ENCODE results near the gene DOK5.
"Not testable (repeated sequence)": the region's sequence is repeated elsewhere in the genome, so short reads cannot be mapped to it uniquely, and the experiment has no call there.

DOK5 gene

DNA sequence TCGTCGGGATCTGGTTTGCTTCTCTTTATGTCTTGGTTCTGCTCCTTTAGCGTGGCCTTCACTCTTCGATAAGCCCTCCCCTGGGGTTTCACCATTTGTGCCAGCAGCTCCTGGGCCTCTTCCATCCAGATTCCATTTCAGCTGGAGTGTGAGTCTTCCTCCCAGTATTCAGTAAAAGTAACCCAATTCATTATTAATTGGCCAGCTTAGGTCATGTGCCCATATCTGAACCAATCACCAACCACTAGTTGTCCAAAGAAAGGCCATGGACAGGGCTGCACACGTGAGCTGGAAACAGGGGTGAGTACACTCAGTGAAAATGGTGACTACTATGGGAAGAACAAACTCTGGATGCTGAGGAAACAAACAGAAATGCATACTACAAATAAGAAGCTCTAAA is 2.8 kb upstream of the DOK5 start:
- no peak for DNase-seq (ENCODE audit: low spot score)

DNA sequence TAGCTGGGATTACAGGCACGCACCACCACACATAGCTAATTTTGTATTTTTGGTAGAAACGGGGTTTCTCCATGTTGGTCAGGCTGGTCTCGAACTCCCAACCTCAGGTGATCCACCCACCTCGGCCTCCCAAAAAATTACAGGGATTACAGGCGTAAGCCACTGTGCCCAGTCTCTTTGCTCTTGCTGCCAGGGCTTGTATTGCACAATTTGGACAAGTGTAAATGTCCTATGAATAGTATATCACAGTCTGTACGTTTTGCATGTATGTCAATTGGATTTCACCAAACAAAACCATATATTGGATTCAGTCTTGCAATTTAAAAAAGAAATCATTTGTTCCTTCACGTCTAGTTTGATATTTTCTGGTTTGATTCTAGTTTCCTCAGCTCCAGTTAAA is 2.1 kb upstream of the DOK5 start:
- no peak for DNase-seq (ENCODE audit: low spot score)

- DNase-seq (ENCODE audit: low spot score), result no peak
Observed at GRCh38 chr20:54474046-54474445, 1.3 kb upstream of the DOK5 start.

DNA sequence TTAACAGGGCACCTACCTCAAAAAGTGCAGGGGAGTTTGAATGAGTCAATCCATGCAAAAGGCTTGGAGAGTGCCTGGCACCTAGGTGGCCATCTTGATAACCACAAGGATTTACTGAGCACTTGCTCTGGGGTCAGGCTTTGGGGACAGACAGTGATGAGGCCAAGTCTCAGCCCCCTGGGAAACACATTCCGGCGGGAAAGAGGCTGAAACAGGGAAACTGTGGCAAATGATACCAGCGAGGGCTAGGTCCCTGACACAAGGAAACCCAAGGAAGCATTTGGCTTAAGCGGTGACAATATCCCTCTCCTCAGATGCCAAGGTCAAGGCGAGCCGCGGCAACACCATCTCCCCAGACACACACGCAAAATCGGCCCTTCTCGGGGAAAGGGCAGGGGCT is 527 bp upstream of the DOK5 start:
- no peak for DNase-seq (ENCODE audit: low spot score)

DNA sequence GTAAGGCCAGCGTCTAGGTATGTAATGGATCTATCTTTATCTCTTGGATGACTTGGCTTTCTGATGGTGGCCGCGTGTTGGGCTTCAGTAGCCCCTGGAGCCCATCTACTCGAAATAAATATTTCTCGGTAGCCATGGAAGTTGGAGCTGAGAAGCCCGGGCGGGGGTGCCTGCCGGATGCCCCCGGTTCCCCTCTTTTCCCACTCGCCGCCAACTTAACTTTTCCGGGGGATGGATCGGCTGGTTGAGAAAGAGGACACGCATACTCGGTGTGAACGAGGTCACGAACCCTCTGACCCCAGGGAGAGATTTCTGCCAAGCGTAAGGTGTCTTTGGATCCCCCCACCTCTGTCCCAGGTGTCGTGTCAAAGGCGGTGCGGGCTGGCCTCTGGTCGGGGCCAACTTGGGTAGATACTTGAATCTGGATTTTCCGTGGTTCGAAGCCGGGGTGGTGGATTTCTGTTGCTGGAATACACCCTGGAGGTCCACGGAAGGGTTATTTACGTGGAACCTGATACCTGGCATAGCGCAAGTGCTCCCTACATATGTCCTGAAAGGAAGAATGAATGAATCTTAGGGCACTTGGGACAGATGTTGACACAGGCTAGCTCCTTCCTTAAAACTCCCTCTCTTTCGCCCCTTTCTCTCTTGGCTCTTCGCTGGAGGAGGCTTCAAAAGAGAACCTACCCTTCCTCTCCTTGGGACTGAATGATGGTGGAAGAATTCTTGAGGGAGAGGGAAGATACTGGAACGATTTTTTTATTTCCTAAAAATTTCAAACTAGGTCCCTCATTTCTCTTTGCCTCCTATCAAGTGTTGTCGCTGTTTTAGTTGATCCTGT is 996 bp downstream of the DOK5 start:
- DNase-seq (ENCODE audit: low spot score), result no peak

DNA sequence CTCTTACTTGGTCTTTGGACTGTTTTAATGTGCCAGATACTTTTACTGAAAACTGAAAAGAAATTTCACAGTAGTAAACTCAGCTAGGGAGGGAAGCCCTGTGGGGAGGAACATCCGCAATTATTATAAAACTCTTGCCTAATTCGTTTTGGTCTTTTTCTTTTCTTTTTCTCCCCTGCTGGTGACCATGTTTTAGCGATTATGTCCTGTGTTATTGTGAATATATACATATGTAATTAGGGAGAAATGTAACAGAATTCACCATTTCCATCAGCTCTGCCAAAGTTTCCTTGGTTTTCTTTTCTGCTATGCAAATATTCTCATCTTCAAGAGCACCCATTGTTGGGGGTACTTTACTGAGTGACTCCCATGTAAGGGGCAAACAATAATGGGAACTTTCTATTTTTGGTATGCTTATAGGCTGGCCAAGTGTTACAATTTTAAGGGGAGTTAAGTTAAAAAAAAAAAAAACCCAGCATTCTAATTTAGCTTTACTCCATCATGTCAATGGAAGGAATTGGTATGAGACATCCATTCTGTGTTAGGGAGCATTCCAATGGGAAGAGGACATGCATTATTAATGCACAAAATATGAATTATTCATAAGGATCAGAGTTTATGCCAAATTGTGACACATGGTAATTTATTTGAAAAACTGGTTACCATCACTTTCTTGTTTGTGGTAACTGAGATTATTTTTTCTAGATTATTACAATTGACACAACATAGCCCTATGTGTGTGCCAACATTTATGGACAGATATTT is 2.0 kb downstream of the DOK5 start:
- DNase-seq (ENCODE audit: low spot score), result no peak

DNA sequence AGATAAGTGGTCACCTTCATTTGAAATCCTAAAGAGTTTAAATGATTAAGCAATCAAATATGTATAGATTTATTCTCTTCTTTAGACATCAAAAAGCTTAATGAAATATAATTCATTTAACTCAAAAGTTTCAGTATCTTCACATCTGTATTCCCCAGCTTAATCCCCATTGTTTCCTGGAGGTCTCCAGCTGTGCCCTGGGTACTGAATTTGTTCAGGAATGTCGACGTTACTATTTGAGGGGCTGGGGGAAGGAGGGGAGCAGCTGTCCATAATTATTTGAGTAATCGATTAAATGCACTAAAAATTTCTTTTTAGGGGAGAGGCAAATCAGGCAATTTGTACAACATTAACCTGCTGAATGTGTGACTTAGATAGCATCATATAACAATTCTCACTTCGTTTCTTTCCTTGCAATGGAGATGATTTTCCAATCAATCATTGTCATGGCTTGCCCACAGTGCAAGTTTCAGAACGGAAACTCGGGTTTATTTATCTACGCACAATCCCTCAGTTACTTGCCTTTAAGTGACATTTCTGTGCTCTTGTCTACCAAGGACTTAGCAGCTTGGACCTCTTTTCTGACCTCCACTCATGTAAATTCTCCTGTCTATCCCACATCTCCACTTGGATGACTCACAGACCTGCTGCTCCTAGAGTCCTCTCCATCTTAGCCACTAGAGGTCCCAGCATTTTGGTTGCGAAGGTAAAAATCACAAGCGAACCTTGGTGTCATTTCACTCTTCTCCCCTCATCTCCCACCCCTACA is 3.9 kb downstream of the DOK5 start:
- no peak for DNase-seq (ENCODE audit: low spot score)

- not testable (repeated sequence) for DNase-seq (ENCODE audit: low spot score)
Observed at GRCh38 chr20:54479937-54480336, 4.5 kb downstream of the DOK5 start.

GRCh38 chr20:54481442-54481841 is 6.0 kb downstream of the DOK5 start:
- DNase-seq (ENCODE audit: low spot score), result no peak

DNA sequence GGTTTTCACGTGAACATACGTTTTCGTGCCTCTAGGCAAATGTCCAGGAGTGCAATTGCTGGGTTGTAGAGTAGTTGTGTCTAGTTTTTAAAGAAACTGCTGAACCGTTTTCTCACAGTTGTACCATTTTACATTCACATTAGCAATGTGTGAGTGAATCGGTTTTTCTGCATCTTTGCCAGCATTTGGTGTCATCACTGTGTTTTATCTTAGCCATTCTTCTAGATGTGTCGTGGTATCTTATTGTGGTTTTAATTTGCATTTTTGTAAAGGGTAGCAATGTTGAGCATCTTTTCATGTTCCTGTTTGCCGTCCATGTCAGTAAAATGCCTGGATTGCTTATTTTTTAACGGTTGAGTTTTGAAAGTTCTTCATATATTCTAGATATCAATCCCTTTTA is 10.2 kb downstream of the DOK5 start:
- no peak for DNase-seq (ENCODE audit: low spot score)

DNA sequence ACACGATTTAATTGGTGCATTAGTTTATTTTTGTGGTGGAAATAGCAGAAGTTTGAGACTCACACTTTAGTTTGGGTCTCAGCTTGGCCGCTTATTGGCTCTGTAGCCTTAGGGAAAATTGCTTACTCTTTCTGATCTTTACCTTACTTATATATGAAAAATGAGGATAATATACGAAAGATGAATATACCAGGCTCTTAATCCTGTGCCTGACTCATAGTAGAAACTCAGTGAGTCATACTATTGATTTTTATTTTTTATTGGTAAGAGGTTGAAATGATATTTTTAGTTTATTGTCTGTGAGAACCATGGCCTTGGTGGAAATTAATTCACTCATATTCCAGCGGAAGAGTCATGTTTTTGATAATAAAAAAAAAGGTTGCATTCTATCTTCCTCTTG is 11.2 kb downstream of the DOK5 start:
- DNase-seq (ENCODE audit: low spot score), result no peak

DNA sequence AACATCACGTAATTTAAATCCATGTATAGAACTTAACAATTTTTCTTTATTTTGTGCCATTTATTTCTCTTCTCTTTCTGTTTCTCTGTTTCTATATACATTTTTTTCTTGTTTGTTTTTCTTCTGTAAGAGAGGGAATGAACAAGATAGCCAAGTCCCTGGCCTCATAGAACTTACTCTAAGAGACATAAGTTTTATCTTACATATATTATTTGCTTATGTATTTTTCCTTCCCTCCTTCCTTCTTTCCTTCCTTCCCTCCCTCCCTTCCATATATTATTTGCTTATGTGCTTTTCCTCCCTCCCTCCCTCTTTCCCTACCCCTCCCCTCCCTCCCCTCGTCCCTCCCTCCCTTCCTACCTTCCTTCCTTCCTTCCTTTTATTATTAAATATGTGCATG is 13.0 kb downstream of the DOK5 start:
- no peak for DNase-seq (ENCODE audit: low spot score)

DNA sequence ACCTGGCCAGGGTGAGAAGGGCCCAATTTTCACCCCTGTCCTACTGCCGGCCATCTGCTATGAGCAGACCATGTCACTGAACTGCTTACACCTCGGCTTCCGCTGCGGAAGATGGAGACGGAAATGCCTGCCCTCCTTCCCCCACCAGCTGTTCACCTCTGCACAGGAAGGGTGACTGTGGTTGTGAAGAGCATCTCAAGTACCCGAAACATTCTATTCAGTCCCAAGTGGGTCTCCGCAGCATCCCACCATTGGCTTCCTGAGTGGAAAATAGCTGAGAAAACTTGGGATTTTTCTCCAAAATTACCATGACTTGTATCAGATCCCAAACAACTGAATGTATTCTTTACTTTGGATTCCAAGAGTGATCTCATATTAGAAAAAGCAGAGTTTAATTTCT is 16.1 kb downstream of the DOK5 start:
- no peak for DNase-seq (ENCODE audit: low spot score)

- no peak for DNase-seq (ENCODE audit: low spot score)
Observed at GRCh38 chr20:54494303-54495006, 19.1 kb downstream of the DOK5 start.

DNA sequence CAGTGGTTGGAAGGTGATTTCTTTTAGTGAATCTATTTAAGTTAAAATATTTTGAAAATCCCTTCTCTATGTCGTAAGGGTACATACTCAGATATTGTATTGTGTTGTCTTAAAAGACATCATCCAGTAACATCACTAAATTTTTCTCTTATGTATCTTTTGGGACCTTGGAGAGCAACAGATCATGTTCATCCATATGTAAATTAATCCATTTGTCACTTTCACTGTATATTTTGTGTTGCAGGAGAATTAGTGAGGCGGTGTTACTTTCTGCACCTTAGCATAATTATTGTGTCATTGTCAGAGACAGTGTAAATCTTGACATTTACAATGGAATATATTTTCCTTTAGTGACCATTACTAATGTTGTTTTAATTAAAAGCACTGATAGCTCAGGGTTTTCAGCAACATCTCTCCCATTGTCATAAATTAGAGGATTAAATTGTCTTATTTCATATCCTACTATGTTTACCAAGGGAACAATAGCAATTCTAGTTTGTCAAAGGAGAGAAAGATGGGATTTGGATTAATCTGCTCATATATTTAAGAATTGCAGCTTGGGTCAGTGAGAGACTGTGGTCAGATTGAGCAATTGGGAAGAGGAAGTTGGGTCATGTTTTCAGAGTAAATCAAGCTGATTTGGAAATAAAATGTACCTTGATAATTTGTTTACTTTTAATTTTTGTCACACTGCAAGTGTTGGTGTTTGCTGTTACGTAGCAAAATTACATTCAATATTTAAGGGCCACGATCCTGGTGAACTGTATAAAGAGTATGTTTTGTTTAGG is 22.7 kb downstream of the DOK5 start:
- DNase-seq (ENCODE audit: low spot score), result no peak

- no peak for DNase-seq (ENCODE audit: low spot score)
Observed at GRCh38 chr20:54499111-54499510, 23.7 kb downstream of the DOK5 start.

GRCh38 chr20:54502179-54502578 is 26.8 kb downstream of the DOK5 start:
- no peak for DNase-seq (ENCODE audit: low spot score)

- DNase-seq (ENCODE audit: low spot score), result no peak
Observed at GRCh38 chr20:54506643-54507042, 31.2 kb downstream of the DOK5 start.

DNA sequence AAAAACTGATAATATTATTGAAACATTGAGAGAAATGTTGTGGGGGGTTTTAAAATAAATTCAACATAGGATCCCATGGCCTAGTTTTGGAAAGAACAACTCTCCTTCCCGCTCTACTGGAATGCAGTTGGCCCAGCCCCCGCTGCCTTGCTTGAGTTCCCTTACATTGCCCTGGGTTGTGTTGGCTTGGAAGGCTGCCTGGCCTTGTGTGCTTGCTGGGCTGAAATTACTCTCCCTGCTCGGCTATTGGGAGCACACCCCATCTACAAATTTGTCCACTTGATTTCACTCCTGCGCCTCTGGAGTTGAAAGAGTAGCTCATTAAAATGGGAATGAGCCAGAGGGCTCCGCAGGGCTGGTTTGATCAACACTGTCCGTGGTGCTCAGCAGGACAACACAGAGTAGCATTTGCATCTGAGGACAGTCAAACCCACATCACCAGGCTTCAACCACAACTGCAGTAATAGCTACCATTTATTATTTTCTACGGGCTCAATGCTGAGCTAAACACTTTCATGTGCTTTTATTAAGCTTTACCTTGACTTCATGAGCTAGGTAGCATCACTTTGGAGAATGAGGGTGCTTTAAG is 35.2 kb downstream of the DOK5 start:
- DNase-seq (ENCODE audit: low spot score), result no peak

DNA sequence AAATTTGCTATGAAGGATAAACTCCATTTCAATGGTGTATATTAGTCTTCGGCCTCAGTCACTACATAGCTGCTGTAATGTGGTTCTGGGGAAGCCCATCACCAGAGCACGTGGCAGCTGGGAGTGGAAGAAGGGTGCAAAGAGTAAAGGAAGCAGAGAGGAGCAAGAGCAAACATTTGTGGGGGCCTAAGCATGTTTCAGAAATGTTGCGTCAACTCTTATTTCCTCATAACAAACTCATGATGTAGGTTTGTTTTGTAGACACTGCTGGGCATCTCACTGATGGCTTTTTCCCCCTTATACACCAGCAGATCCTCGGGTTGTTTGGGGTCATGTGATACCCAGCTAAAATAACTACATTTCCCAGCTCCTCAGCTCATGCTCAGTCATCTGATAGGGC is 37.3 kb downstream of the DOK5 start:
- no peak for DNase-seq (ENCODE audit: low spot score)

- no peak for DNase-seq (ENCODE audit: low spot score)
Observed at GRCh38 chr20:54514028-54514607, 38.7 kb downstream of the DOK5 start.

Measured in kidney capillary endothelial cell (primary cell).